ENCODE results near the gene ATXN10.

DNA sequence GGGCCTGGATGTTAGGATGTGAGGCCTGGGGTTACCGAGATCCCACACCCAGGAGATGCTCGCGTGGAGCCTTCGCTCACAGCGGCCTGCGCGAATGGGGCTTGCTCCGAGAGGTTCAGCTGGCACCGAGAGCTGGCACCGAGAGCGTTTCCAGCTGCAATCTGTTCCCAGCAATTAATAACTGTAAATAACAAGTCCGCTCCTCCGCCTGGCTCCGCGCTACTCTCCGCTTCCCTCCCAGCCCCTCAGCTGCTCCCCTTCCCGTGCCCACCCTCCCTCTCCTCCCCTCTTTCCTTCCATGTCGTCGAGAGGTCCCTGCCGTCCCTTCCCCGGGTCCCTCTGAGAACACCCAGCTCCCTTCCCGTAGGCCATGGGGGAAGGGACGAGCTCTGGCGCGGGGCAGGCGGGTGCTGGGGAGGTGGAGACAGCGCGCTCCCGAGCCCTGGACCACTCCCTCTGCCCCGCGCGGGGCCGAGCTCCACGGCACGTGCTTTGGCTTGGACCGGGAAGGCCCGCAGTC lies 194.6 kb downstream of the ATXN10 start:
- no peak for TF ChIP-seq POLR2A (IDR thresholded peaks at IDR 0.05)
- TF ChIP-seq, protein P1, sequence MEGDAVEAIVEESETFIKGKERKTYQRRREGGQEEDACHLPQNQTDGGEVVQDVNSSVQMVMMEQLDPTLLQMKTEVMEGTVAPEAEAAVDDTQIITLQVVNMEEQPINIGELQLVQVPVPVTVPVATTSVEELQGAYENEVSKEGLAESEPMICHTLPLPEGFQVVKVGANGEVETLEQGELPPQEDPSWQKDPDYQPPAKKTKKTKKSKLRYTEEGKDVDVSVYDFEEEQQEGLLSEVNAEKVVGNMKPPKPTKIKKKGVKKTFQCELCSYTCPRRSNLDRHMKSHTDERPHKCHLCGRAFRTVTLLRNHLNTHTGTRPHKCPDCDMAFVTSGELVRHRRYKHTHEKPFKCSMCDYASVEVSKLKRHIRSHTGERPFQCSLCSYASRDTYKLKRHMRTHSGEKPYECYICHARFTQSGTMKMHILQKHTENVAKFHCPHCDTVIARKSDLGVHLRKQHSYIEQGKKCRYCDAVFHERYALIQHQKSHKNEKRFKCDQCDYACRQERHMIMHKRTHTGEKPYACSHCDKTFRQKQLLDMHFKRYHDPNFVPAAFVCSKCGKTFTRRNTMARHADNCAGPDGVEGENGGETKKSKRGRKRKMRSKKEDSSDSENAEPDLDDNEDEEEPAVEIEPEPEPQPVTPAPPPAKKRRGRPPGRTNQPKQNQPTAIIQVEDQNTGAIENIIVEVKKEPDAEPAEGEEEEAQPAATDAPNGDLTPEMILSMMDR (IDR thresholded peaks at IDR 0.05): no peak
